Gastrocnemius medialis (tissue), 4 donors: ENCODE measurements around the gene SNX12.

Experiments used
- POLR2A ChIP-seq, 2 donors: fragments of 450-650 bp; IDR thresholded peaks; one replicate each; pipeline ENCODE4 v1.6.1; 2017; ENCODE audit warnings: antibody characterized with exemption in 2 of 2, mild to moderate bottlenecking in 2 of 2, moderate library complexity in 2 of 2
- TF ChIP-seq, protein P1 (sequence below), 5 experiments: fragments of 450-650 bp in 3 of 5; fragments of 200-600 bp in 2 of 5; sonication (generic) in 2 of 5; IDR thresholded peaks in 4 of 5; conservative IDR thresholded peaks in 1 of 5; 1 replicate in 4 of 5; 2 replicates in 1 of 5; pipeline ENCODE4 v1.5.1; 2016 to 2019; ENCODE audit warnings: antibody characterized with exemption in 5 of 5, mild to moderate bottlenecking in 3 of 5, moderate library complexity in 3 of 5

DNA sequence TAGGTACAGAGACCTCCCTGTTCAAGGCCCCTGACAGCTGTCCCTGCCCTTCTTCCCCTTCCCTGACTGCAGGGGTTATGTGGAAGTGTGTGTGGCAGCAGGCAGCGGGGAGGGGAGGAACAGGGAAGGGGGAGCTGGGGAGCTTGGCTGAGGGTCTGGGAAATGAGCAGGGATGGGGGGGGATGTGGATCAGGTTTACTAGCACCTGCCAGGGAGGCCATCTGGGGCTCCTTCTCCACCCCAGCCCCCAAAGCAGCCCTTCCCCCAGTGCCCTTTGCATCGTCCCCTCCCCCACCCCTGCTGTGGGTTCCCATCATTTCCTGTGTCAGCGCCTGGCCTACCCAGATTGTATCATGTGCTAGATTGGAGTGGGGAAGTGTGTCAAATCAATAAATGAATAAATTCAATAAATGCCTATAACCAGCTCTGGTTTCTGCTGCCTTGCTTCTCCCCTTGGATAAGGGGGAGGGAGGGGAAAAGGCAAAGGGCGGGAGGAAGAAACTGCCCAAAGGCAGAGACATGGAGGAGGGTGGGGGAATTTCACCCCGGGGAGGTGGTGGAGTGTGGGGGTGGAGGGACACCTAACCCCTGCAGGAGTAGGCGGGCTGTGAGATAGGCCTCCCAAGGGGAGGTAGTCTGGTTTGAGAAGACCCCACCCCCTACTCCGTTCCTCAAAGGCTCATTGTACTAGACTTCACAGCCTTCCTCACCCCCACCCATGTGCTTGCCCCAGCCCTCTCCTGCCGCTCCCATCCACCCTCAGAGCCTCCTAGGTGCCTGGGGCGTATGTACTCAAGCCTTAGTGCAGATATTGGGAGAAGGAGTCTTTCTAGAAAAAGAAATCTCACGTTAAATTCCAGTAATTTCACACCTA is 35.2 kb upstream of the SNX12 start:
- TF ChIP-seq, protein P1, sequence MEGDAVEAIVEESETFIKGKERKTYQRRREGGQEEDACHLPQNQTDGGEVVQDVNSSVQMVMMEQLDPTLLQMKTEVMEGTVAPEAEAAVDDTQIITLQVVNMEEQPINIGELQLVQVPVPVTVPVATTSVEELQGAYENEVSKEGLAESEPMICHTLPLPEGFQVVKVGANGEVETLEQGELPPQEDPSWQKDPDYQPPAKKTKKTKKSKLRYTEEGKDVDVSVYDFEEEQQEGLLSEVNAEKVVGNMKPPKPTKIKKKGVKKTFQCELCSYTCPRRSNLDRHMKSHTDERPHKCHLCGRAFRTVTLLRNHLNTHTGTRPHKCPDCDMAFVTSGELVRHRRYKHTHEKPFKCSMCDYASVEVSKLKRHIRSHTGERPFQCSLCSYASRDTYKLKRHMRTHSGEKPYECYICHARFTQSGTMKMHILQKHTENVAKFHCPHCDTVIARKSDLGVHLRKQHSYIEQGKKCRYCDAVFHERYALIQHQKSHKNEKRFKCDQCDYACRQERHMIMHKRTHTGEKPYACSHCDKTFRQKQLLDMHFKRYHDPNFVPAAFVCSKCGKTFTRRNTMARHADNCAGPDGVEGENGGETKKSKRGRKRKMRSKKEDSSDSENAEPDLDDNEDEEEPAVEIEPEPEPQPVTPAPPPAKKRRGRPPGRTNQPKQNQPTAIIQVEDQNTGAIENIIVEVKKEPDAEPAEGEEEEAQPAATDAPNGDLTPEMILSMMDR (IDR thresholded peaks at IDR 0.05 in 4 of 5, conservative IDR thresholded peaks at IDR 0.05 in 1 of 5) = no peak
- TF ChIP-seq POLR2A (IDR thresholded peaks at IDR 0.05) = no peak
